Neutrophil (primary cell): ENCODE measurements around the gene RGS14.

Experiments used
- H3K27ac ChIP-seq: fragments of 200-600 bp; sonication (generic); 2 replicates; pipeline ENCODE4 v1.5.1; 2016; ENCODE audit warnings: mild to moderate bottlenecking, moderate library complexity
- H3K27me3 ChIP-seq: fragments of 200-600 bp; sonication (generic); 2 replicates; pipeline ENCODE4 v1.6.0; 2016; ENCODE audit warnings: mild to moderate bottlenecking
- H3K36me3 ChIP-seq: fragments of 200-600 bp; sonication (generic); 2 replicates; pipeline ENCODE4 v1.5.1; 2017
- H3K4me1 ChIP-seq, 2 experiments: fragments of 200-600 bp in 1 of 2; sonication (generic) in 1 of 2; 1 replicate in 1 of 2; 2 replicates in 1 of 2; pipeline versions ENCODE4 v1.5.1 to v1.6.1; 2013 to 2016; ENCODE audit warnings: low read depth in 1 of 2, low read length in 1 of 2, mild to moderate bottlenecking in 1 of 2, moderate library complexity in 1 of 2; ENCODE audit not compliant: control insufficient read depth in 1 of 2, insufficient read depth in 1 of 2
- H3K4me3 ChIP-seq, 2 experiments: fragments of 200-600 bp in 1 of 2; sonication (generic) in 1 of 2; 1 replicate in 1 of 2; 2 replicates in 1 of 2; pipeline ENCODE4 v1.5.1; 2013 to 2016; ENCODE audit warnings: low read depth in 1 of 2, low read length in 1 of 2, mild to moderate bottlenecking in 1 of 2, moderate library complexity in 1 of 2
- H3K9me3 ChIP-seq: fragments of 200-600 bp; sonication (generic); 2 replicates; pipeline ENCODE4 v1.5.1; 2016
- TF ChIP-seq, protein P1 (sequence below): fragments of 200-600 bp; sonication (generic); IDR thresholded peaks from 2 replicates; pipeline ENCODE4 v1.5.1; 2016; ENCODE audit warnings: antibody characterized with exemption

The RGS14 gene

DNA sequence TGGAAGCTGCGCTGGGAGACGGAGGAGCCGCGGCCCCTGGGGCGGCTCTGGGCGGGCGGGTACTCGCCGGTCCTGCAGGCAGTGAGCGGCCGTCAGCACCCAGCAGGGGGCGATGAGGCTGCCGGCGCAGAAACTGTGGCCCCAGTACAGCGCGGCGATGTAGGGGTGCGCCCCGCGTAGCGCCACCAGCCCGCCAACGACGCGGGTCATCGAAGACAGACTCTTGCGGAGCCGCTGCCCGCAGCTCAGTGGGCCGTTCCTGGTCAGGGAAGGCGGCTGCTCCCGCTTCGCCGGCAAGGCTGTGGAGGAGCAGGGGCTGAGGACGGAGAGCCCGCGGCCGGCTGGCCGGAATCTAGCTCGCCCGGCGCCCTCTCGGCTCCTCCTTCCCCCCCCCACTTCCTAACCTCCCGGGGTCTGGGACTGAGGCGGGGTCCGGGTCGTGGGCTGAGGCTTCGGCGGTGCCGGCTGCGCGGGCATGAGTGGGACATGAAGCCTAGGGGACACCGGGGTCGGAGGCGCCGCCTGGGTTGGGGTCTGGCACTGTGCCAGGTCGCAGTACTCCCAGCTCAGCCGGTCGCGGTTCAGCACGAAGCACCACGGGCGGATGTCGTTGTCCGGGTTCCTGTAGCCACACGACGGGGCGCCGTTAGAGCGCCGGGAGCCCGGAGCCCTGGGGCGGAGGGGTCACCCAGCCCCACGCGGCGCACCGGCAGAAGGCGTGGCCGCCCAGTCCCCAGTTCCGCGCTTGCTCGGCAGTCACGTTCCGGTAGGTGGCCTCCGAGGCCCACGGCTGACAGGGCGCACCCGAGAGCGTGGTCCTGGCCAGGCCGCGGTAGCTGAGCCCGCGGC is 46.3 kb downstream of the RGS14 start:
- Histone ChIP-seq H3K9me3 (no peaks in the 10 kb centered on the region), H3K4me3 (peak overlapping the region; percentile 52 to 80), H3K27ac (peak overlapping the region; percentile 93), H3K27me3 (peaks cover 52% of the 10 kb centered on the region), H3K4me1 (peaks cover 51 to 53% of the 10 kb centered on the region in 2 experiments), H3K36me3 (no peaks in the 10 kb centered on the region)
- TF ChIP-seq, protein P1, sequence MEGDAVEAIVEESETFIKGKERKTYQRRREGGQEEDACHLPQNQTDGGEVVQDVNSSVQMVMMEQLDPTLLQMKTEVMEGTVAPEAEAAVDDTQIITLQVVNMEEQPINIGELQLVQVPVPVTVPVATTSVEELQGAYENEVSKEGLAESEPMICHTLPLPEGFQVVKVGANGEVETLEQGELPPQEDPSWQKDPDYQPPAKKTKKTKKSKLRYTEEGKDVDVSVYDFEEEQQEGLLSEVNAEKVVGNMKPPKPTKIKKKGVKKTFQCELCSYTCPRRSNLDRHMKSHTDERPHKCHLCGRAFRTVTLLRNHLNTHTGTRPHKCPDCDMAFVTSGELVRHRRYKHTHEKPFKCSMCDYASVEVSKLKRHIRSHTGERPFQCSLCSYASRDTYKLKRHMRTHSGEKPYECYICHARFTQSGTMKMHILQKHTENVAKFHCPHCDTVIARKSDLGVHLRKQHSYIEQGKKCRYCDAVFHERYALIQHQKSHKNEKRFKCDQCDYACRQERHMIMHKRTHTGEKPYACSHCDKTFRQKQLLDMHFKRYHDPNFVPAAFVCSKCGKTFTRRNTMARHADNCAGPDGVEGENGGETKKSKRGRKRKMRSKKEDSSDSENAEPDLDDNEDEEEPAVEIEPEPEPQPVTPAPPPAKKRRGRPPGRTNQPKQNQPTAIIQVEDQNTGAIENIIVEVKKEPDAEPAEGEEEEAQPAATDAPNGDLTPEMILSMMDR: peak; percentile 97

DNA sequence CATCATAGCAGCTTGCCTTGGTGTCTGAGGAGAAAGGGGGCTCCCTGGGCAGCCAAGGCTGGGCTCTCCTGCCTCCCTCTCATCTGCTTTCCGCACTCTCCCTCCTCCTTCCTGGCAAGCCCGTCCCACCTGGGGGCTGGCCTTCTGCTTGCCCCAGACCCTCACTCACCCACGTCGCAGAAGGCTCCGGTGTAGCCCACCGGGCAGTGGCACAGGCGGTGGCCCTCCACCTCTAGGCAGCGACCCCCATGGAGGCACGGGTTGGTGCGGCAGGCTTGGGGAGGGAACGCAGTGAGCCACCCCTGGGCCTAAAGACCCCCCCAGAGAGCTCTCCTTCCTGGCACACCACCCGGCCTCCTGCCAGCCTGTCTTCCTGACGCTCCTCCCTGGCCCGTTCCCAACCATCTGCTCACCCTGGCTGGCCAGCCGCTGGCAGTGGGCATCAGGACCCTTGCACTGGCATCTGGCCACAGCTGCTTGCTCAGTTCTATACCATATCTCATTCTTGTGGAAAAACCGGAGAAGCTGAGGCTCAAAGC is 47.0 kb downstream of the RGS14 start:
- Histone ChIP-seq H3K4me3 (peak overlapping the region; percentile 52 to 80), H3K27ac (peak overlapping the region; percentile 93), H3K27me3 (peaks cover 45% of the 10 kb centered on the region), H3K36me3 (no peaks in the 10 kb centered on the region), H3K9me3 (no peaks in the 10 kb centered on the region), H3K4me1 (peaks cover 53 to 58% of the 10 kb centered on the region in 2 experiments)
- TF ChIP-seq, protein P1: no peak

DNA sequence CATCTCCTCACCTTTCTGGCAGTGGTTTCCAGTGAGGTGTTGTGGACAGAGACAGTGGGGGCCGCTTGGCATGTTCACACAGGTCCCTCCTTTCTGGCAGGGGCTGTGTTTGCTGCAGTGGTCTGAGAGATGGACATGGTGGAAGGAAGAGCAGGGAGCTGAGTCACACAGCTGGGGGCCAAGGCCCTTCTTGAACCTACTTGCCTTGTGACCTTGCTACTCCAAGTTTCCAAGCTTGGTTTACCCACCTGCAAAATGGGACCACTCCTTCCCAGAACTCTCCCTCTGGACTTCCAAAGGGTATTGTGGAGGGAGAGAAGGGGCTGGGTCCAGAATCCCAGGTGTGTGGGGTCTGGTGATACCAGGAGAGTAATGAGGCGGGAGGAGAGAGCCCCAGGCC is 47.6 kb downstream of the RGS14 start:
- Histone ChIP-seq H3K27me3 (peaks cover 39% of the 10 kb centered on the region), H3K4me1 (peaks cover 55 to 61% of the 10 kb centered on the region in 2 experiments)
- TF ChIP-seq, protein P1: no peak

DNA sequence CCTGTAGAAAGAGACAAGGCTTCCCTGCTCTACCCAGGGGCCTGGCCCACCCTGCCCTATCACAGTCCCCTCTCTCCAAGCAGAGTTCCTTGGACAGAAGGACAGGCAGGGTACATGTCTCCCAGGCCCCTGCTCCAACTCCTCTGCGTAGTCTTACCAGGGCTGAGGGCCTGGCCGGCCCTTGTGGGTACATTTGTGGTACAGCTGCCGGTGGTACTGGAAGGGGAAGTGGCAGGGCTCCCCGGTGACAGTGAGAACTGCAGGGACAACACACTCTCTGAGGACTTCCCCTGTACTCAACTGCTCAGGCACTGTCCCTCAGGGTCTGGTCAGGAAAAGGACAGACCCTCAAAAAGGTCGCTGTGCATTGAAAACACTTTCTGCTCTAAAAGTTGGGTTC is 48.1 kb downstream of the RGS14 start:
- peak overlapping the region; percentile 93 for H3K27ac ChIP-seq
- no peaks in the 10 kb centered on the region for H3K9me3 ChIP-seq
- H3K27me3 ChIP-seq: peaks cover 34% of the 10 kb centered on the region
- TF ChIP-seq, protein P1: peak; percentile 93
- H3K4me1 ChIP-seq: peaks cover 60 to 66% of the 10 kb centered on the region in 2 experiments
- peak overlapping the region; percentile 52 to 80 for H3K4me3 ChIP-seq
- H3K36me3 ChIP-seq: no peaks in the 10 kb centered on the region

More for the DNA sequence above, 47.6 kb downstream of the RGS14 start:
- Histone ChIP-seq H3K27ac (peak overlapping the region; percentile 93), H3K9me3 (no peaks in the 10 kb centered on the region), H3K4me3 (peak overlapping the region; percentile 52 to 80), H3K36me3 (no peaks in the 10 kb centered on the region)

GRCh38 chr5:177409043-177409801 is 51.5 kb downstream of the RGS14 start, which contains the start of gene F12:
Gene F12 (minus strand): TSS chr5:177409564. CDS start chr5:177409527, 37 bp downstream.
- Histone ChIP-seq H3K36me3 (no peaks in the 10 kb centered on the region), H3K4me1 (peaks cover 47 to 56% of the 10 kb centered on the region in 2 experiments), H3K9me3 (no peaks in the 10 kb centered on the region), H3K27me3 (no peaks in the 10 kb centered on the region), H3K27ac (no peak within 1 kb of the TSS), H3K4me3 (no peak within 1 kb of the TSS)
- TF ChIP-seq, protein P1: no peak
